GM12873 (cell line): ENCODE data around the gene CFAP221.

ENCODE experiments used
- TF ChIP-seq, protein P1 (sequence below): IDR thresholded peaks from 2 replicates; pipeline ENCODE4 v1.5.1; 2012; ENCODE audit warnings: low read depth, mild to moderate bottlenecking, moderate library complexity, low read length, control low read depth; ENCODE audit not compliant: insufficient read depth; ENCODE audit errors: missing control alignments

CFAP221 gene

DNA sequence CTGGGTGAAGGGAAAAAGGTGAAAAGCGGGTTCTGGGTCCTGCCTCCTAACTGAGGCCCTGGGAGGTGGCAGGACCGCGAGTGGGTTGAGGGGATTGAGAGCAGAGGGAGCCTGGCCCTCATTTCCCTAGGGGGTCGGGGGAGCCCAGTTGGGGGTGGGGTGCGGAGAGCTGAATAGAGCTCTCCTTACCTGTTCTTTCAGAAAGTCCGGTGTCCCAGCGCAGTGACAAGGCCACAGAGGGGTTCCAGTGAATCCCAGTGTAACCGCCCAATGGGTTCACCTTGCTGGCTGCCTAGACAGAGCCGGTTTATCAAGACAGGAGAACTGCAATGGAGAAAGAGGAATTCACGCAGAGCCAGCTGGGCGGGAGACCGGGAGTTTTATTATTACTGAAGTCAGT is 157.1 kb downstream of the CFAP221 start:
- TF ChIP-seq, protein P1, sequence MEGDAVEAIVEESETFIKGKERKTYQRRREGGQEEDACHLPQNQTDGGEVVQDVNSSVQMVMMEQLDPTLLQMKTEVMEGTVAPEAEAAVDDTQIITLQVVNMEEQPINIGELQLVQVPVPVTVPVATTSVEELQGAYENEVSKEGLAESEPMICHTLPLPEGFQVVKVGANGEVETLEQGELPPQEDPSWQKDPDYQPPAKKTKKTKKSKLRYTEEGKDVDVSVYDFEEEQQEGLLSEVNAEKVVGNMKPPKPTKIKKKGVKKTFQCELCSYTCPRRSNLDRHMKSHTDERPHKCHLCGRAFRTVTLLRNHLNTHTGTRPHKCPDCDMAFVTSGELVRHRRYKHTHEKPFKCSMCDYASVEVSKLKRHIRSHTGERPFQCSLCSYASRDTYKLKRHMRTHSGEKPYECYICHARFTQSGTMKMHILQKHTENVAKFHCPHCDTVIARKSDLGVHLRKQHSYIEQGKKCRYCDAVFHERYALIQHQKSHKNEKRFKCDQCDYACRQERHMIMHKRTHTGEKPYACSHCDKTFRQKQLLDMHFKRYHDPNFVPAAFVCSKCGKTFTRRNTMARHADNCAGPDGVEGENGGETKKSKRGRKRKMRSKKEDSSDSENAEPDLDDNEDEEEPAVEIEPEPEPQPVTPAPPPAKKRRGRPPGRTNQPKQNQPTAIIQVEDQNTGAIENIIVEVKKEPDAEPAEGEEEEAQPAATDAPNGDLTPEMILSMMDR: no peak

DNA sequence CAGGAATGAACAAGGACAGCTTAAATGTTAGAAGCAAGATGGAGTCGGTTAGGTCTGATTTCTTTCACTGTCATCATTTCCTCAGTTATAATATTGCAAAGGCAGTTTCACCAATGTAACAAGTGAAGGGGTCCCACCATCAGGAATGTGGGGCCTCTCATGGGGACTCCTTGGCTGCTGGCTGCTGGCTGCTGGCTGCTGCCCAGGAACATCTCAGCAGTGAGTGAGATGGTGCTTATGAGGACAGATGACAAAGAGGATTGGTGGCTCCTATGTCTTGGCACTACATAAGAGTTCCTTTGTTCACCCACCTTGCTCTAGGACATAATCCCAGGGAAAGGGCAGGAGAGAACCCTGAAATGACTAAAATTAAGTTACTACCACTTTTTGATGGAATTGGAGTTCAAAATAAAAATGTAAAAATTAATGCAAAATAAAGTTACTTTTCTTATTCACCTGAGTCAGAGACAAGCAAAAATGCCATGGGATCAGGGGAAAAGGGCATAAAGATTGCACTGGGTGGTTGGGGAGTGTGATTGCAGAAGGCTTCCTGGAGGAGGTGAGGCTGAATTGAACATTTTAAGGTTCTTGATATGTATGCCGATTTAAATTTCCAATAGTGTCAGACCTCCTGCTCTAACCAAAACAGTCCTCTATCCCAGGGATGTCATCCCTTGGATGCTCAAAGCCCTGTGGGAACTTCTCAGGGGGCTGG is 158.1 kb downstream of the CFAP221 start:
- TF ChIP-seq, protein P1: no peak

DNA sequence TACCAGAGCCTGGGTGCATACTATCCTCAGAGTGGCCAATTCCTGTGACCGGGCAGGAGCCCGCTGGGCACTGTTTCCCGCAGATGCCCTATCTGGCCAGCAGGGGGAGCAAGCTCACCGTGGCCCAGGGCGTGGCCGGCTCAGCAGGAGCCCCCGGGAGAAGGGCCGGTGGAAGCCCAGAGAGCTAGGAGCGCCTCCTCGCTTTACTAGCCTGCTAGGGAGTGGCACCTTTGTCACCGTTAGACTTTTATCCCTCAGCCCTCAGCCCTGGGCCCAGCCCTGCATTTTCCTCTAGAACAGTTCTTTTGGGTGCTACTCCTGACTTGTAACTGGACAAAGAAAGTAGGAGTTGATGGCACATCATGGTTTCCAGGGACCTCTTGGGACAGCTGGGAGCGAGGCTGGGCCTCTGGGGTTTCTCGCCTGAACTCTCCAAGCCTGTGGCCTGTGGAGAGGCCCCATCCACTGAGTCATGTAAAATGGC is 158.7 kb downstream of the CFAP221 start:
- TF ChIP-seq, protein P1: peak; percentile 96

DNA sequence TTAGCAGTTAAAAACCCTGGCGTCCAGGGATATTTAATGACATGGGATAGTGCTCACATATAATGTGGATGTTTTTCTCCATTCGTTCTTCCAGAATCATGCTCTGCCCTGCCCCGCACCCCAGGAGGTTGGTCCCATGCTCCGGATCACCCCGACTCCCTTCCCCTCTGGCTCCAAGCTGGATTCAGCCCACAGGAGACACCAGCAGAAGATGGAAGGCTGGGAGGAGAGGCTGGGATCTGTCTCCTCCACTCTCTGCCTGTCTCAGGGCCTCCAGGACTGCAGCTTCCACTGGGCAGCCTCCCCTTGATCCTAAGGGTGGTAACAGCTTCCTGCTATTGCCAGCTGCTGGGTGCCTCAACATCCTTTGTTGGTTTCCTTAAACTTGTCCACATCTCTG is 159.3 kb downstream of the CFAP221 start:
- TF ChIP-seq, protein P1: no peak

DNA sequence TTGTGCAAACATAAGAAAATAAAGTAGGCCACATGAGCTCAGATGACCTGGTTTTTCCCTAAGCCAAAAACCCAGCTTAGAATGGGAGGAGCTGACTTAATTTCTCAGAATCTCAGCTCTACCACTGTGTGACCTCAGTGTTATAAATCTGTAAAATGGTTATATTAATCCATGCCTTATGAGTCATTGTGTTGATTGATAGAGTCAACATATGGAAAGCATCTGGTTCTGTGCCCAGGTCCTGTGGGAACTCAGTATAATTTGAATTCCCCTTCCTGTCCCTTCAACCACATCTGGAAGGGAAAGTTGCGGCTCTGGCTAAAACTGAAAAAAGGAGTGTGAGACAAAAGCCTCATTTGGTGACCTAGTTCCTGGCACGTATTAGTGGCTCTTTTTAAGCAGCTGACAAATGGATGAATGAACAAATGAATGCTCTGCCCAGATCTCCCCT is 160.4 kb downstream of the CFAP221 start:
- TF ChIP-seq, protein P1: no peak

DNA sequence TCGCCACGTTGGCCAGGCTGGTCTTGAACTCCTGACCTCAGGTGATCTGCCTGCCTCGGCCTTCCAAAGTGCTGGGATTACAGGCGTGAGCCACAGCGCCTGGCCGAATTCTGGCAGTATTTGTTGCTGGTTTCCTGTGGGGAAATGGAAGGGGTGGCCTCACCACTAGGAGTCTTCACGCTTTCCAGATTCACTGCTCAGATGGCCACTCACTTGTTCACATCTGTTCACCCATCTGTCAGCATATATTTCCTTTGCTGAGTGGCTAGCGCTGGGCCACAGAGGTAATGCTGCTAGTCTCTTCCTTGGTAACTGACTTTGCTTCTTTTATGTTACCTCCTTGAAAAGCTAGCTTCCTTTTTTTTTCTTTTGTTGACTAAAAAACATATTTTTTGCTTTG is 162.0 kb downstream of the CFAP221 start:
- TF ChIP-seq, protein P1: no peak
